ENCODE data around the gene RPS6KA5. TPM values are rescaled to one million over a fixed set of nuclear protein-coding genes. Genes with fewer than 3 reads are reported as not detected.
"Not testable (repeated sequence)": the region's sequence is repeated elsewhere in the genome, so short reads cannot be mapped to it uniquely, and the experiment has no call there.

RPS6KA5 gene
- total RNA-seq, 3 donors from 2014 or later, result 17.3 to 19.5 (median 19.4) TPM

- ATAC-seq (no peak), DNase-seq (no peak)
- Mint-ChIP-seq H3K36me3 (ENCODE audit: insufficient read depth) (peaks cover 13% of the 10 kb centered on the region), H3K9me3 (no peaks in the 10 kb centered on the region), H3K4me1 (ENCODE audit: low read depth) (peaks cover 49% of the 10 kb centered on the region), H3K27me3 (ENCODE audit: low read depth) (no peaks in the 10 kb centered on the region), H3K4me3 (no peak overlapping the region)
These were observed 4.1 kb downstream of the RPS6KA5 start for GRCh38 chr14:91056361-91056760.

DNA sequence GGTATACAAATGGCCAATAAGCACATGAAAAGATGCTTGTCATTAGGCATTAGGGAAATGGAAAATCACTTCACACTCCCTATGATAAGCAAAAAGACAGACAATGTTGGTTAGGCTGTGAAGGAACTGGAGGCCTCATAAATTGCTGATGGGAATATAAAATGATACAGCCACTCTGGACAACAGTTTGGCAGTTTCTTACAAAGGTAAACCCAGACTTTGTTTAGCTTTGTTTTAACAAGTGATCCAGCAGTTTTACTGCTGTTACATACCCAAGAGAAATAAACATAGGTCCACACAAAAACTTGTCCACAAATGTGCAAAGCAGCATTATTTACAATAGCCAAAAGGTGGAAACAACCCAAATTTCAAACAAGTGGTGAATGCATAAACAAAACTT lies 5.4 kb downstream of the RPS6KA5 start:
- peaks cover 49% of the 10 kb centered on the region for H3K4me1 Mint-ChIP-seq (ENCODE audit: low read depth)
- H3K9me3 Mint-ChIP-seq, result no peaks in the 10 kb centered on the region
- H3K27me3 Mint-ChIP-seq (ENCODE audit: low read depth), result no peaks in the 10 kb centered on the region
- H3K36me3 Mint-ChIP-seq (ENCODE audit: insufficient read depth), result peaks cover 13% of the 10 kb centered on the region
- H3K4me3 Mint-ChIP-seq, result no peak overlapping the region
- ATAC-seq (no peak), DNase-seq (no peak)

DNA sequence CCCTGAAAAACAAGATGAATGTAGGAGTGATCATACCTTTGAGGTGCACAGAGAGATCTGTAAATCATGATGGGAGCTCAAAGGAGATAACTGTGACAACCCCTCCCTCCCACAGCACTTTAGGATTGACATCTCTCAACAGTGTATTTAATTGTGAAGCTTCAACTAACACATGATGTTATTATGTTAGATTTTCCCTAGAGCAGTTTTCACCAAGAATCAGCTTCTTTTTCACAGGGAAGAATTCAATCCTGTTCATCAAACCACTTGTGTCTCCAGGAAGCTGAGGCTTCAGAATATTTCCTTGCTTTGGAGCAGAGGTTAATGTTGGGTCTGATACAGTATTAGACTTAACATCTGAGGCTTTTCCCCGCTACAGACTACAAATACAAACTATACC lies 11.8 kb downstream of the RPS6KA5 start:
- Mint-ChIP-seq H3K9me3 (no peaks in the 10 kb centered on the region), H3K27me3 (ENCODE audit: low read depth) (no peaks in the 10 kb centered on the region), H3K4me3 (no peak overlapping the region), H3K4me1 (ENCODE audit: low read depth) (peaks cover 44% of the 10 kb centered on the region), H3K36me3 (ENCODE audit: insufficient read depth) (peaks cover 9% of the 10 kb centered on the region)
- no peak for ATAC-seq
- DNase-seq, result no peak

DNA sequence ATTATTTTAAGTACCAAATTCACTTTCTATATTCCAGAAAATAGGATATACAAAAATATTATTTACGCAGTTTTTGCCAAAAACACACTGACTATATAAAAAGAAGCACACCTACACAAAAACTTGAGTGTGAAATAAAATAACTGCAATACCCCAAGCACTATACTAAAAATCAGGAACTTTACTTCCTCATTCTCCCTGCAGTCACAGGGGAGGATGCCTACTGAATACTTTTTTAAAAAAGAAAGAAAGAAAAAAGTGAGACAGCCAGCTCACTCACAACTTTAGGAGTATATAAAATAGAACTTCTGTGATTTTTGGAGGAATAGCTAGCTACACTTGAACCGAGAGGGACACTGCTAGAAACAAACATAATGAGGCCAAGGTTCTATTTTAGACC lies 12.2 kb downstream of the RPS6KA5 start:
- no peak for ATAC-seq
- no peak overlapping the region for H3K4me3 Mint-ChIP-seq

GRCh38 chr14:91047174-91047753 lies 13.2 kb downstream of the RPS6KA5 start:
- H3K36me3 Mint-ChIP-seq (ENCODE audit: insufficient read depth), result peaks cover 13% of the 10 kb centered on the region
- no peak for DNase-seq
- ATAC-seq, result peak; percentile 72 to 76
- no peak overlapping the region for H3K4me3 Mint-ChIP-seq
- H3K9me3 Mint-ChIP-seq, result no peaks in the 10 kb centered on the region
- H3K27me3 Mint-ChIP-seq (ENCODE audit: low read depth), result no peaks in the 10 kb centered on the region
- H3K4me1 Mint-ChIP-seq (ENCODE audit: low read depth), result peaks cover 45% of the 10 kb centered on the region

More for the DNA sequence above, 12.2 kb downstream of the RPS6KA5 start:
- Mint-ChIP-seq H3K36me3 (ENCODE audit: insufficient read depth) (peaks cover 10% of the 10 kb centered on the region), H3K27me3 (ENCODE audit: low read depth) (no peaks in the 10 kb centered on the region), H3K9me3 (no peaks in the 10 kb centered on the region), H3K4me1 (ENCODE audit: low read depth) (peaks cover 42% of the 10 kb centered on the region)
- no peak for DNase-seq

- DNase-seq (no peak), ATAC-seq (no peak)
- peaks cover 13% of the 10 kb centered on the region for H3K36me3 Mint-ChIP-seq (ENCODE audit: insufficient read depth)
- no peaks in the 10 kb centered on the region for H3K9me3 Mint-ChIP-seq
- no peak overlapping the region for H3K4me3 Mint-ChIP-seq
- no peaks in the 10 kb centered on the region for H3K27me3 Mint-ChIP-seq (ENCODE audit: low read depth)
- peaks cover 45% of the 10 kb centered on the region for H3K4me1 Mint-ChIP-seq (ENCODE audit: low read depth)
These were observed 13.9 kb downstream of the RPS6KA5 start for GRCh38 chr14:91046488-91047072.

GRCh38 chr14:91041450-91041849 lies 19.0 kb downstream of the RPS6KA5 start:
- DNase-seq (no peak), ATAC-seq (no peak)
- peaks cover 20% of the 10 kb centered on the region for H3K36me3 Mint-ChIP-seq (ENCODE audit: insufficient read depth)
- H3K4me3 Mint-ChIP-seq, result no peak overlapping the region
- no peaks in the 10 kb centered on the region for H3K27me3 Mint-ChIP-seq (ENCODE audit: low read depth)
- H3K4me1 Mint-ChIP-seq (ENCODE audit: low read depth), result peaks cover 56% of the 10 kb centered on the region
- no peaks in the 10 kb centered on the region for H3K9me3 Mint-ChIP-seq

- Mint-ChIP-seq H3K4me1 (ENCODE audit: low read depth) (peaks cover 56% of the 10 kb centered on the region), H3K36me3 (ENCODE audit: insufficient read depth) (peaks cover 18% of the 10 kb centered on the region), H3K27me3 (ENCODE audit: low read depth) (no peaks in the 10 kb centered on the region), H3K9me3 (no peaks in the 10 kb centered on the region), H3K4me3 (no peak overlapping the region)
- ATAC-seq (no peak), DNase-seq (no peak)
These were observed 19.9 kb downstream of the RPS6KA5 start for GRCh38 chr14:91040545-91040944.

GRCh38 chr14:91038439-91038838 lies 22.0 kb downstream of the RPS6KA5 start:
- peaks cover 66% of the 10 kb centered on the region for H3K4me1 Mint-ChIP-seq (ENCODE audit: low read depth)
- no peaks in the 10 kb centered on the region for H3K9me3 Mint-ChIP-seq
- H3K36me3 Mint-ChIP-seq (ENCODE audit: insufficient read depth), result peaks cover 18% of the 10 kb centered on the region
- H3K27me3 Mint-ChIP-seq (ENCODE audit: low read depth), result no peaks in the 10 kb centered on the region
- no peak overlapping the region for H3K4me3 Mint-ChIP-seq
- no peak for DNase-seq
- peak in 1 of 2 donors; percentile 21 for ATAC-seq

DNA sequence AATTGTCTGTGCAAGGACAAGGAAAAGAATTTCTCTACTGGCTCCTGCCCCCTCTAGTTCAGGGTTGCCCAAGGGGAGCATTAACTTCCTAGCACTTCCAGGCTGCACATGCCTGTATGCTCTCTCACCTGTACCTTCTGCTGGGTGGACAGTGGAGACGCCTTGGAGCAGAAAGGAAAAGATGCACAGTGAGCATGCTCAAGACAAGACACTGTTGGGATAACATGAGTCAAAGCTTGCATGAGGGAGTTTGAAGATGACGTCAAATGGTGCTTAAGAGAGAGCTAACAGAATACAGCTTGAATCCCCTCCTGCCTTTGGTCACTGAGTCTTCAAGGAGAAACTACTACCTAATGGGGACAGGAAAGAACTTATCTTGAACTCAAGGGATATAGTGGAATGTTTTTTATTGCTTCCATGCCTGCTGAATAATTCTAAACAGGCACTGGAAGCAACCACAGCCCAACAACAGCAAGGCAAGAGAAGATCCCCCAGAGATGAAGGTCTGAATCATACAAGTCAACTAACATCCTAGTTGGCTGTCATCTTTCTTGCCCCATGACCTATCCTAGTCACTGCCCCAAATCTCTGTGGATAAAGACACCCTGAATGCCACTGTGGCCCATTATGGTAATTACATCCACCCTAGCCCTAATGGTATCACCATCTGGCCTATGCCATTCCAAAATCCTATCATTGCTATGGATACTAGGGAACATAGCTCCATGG lies 23.5 kb downstream of the RPS6KA5 start:
- peaks cover 66% of the 10 kb centered on the region for H3K4me1 Mint-ChIP-seq (ENCODE audit: low read depth)

DNA sequence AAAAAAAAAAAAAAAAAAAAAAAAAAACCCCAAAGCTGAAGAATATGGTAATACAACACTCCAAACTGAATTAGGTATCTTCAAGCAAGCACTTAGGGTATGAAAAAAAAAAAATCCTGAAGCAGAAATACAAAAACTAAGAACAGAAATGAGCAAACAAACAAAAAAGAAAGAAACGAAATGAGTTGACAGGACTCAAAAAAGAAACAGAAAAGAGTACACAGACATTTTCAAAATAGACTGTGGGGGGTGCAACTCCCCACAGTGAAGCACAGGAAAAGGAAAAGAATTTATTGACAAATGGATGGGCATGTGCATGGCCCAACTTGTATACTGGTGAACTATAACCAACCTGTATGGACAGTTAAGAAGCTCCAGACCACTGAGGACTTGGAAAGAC lies 24.6 kb downstream of the RPS6KA5 start:
- H3K4me1 Mint-ChIP-seq (ENCODE audit: low read depth), result peaks cover 71% of the 10 kb centered on the region
- H3K4me3 Mint-ChIP-seq, result no peak overlapping the region
- DNase-seq (no peak), ATAC-seq (peak; percentile 39 to 75)
- H3K36me3 Mint-ChIP-seq (ENCODE audit: insufficient read depth), result peaks cover 16% of the 10 kb centered on the region
- no peaks in the 10 kb centered on the region for H3K9me3 Mint-ChIP-seq
- no peaks in the 10 kb centered on the region for H3K27me3 Mint-ChIP-seq (ENCODE audit: low read depth)

More for the DNA sequence above, 23.5 kb downstream of the RPS6KA5 start:
- H3K9me3 Mint-ChIP-seq, result no peaks in the 10 kb centered on the region
- H3K36me3 Mint-ChIP-seq (ENCODE audit: insufficient read depth), result peaks cover 16% of the 10 kb centered on the region
- H3K27me3 Mint-ChIP-seq (ENCODE audit: low read depth), result no peaks in the 10 kb centered on the region
- ATAC-seq, result no peak
- H3K4me3 Mint-ChIP-seq, result no peak overlapping the region
- no peak for DNase-seq

DNA sequence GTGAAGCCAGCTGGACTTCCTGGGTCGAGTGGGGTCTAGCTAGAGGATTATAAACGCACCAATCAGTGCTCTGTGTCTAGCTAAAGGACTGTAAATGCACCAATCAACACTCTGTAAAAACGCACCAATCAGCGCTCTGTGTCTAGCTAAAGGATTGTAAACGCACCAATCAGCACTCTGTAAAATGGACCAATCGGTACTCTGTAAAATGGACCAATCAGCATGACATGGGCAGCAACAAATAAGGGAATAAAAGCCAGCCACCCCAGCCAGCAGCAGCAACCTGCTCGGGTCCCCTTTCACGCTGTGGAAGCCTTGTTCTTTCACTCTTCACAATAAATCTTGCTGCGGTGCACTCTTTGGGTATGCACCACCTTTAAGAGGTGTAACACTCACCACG lies 26.1 kb downstream of the RPS6KA5 start:
- H3K36me3 Mint-ChIP-seq (ENCODE audit: insufficient read depth); H3K4me3 Mint-ChIP-seq; DNase-seq; H3K27me3 Mint-ChIP-seq (ENCODE audit: low read depth); H3K9me3 Mint-ChIP-seq; ATAC-seq: not testable (repeated sequence)
- H3K4me1 Mint-ChIP-seq (ENCODE audit: low read depth), result peaks cover 72% of the 10 kb centered on the region

GRCh38 chr14:91032248-91032647 lies 28.2 kb downstream of the RPS6KA5 start:
- H3K36me3 Mint-ChIP-seq (ENCODE audit: insufficient read depth), result peaks cover 6% of the 10 kb centered on the region
- no peaks in the 10 kb centered on the region for H3K9me3 Mint-ChIP-seq
- H3K4me3 Mint-ChIP-seq, result no peak overlapping the region
- DNase-seq (no peak), ATAC-seq (no peak)
- peaks cover 58% of the 10 kb centered on the region for H3K4me1 Mint-ChIP-seq (ENCODE audit: low read depth)
- no peaks in the 10 kb centered on the region for H3K27me3 Mint-ChIP-seq (ENCODE audit: low read depth)

DNA sequence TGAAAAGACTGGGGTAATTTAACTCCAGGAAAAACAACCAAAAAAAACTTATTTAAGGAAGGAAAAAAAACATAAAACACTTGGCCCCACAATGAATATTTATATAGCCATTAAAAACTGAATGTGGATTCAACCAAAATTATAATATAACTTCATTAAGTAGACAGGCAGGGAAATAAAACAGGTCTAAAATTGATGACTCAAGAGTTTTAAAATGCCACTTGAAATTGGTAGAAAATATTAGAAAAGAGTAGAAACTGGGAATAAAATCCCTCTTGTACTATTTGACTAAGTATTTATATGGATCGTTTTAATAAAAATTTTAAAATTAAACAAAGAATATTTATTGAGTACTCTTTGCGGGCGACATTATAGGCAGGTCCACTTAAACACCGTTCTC lies 28.8 kb downstream of the RPS6KA5 start:
- Mint-ChIP-seq H3K36me3 (ENCODE audit: insufficient read depth) (peaks cover 10% of the 10 kb centered on the region), H3K4me3 (no peak overlapping the region), H3K4me1 (ENCODE audit: low read depth) (peaks cover 55% of the 10 kb centered on the region), H3K9me3 (no peaks in the 10 kb centered on the region), H3K27me3 (ENCODE audit: low read depth) (no peaks in the 10 kb centered on the region)
- DNase-seq, result no peak
- ATAC-seq, result no peak
